HL-60 (cell line): ENCODE data around the gene FOXP1.

Experiments used
- GABPA ChIP-seq: IDR thresholded peaks from 2 replicates; pipeline ENCODE4 v1.6.1; 2012; ENCODE audit warnings: low read depth
- POLR2AphosphoS5 ChIP-seq: IDR thresholded peaks from 2 replicates; pipeline ENCODE4 v1.6.1; 2012; ENCODE audit warnings: low read depth
- SPI1 ChIP-seq: IDR thresholded peaks from 2 replicates; pipeline ENCODE4 v1.6.1; 2012; ENCODE audit warnings: low read depth, mild to moderate bottlenecking, borderline replicate concordance
- TF ChIP-seq, protein P1 (sequence below): IDR thresholded peaks from one replicate; pipeline ENCODE4 v1.5.1; 2011; ENCODE audit warnings: low read length, control low read depth, inconsistent platforms; ENCODE audit not compliant: insufficient read depth
- TF ChIP-seq, protein P2 (sequence below): IDR thresholded peaks from 2 replicates; pipeline ENCODE4 v1.6.1; 2012; ENCODE audit warnings: low read depth; ENCODE audit not compliant: insufficient replicate concordance

DNA sequence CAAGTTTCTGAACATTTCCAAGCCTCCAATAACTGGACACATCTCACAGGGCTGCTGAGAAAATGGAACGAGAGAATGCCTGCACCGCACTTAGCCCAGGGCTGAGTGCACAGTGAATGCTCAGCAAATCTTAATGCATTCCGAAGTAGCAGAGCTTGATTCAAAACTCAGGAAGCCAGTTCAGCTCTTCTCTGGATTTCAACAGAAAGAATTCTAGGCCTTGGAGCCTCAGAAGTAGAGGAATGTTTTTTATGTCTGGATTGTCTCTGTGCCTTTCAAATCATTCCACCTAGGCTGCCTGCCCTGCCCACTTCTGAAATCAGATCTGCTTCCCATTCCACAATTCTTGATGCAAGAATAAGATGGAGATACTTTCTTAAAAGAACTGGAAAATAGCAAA is 9.6 kb upstream of the FOXP1 start:
- TF ChIP-seq, protein P1, sequence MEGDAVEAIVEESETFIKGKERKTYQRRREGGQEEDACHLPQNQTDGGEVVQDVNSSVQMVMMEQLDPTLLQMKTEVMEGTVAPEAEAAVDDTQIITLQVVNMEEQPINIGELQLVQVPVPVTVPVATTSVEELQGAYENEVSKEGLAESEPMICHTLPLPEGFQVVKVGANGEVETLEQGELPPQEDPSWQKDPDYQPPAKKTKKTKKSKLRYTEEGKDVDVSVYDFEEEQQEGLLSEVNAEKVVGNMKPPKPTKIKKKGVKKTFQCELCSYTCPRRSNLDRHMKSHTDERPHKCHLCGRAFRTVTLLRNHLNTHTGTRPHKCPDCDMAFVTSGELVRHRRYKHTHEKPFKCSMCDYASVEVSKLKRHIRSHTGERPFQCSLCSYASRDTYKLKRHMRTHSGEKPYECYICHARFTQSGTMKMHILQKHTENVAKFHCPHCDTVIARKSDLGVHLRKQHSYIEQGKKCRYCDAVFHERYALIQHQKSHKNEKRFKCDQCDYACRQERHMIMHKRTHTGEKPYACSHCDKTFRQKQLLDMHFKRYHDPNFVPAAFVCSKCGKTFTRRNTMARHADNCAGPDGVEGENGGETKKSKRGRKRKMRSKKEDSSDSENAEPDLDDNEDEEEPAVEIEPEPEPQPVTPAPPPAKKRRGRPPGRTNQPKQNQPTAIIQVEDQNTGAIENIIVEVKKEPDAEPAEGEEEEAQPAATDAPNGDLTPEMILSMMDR, result no peak
- no peak for TF ChIP-seq POLR2AphosphoS5
- TF ChIP-seq, protein P2, sequence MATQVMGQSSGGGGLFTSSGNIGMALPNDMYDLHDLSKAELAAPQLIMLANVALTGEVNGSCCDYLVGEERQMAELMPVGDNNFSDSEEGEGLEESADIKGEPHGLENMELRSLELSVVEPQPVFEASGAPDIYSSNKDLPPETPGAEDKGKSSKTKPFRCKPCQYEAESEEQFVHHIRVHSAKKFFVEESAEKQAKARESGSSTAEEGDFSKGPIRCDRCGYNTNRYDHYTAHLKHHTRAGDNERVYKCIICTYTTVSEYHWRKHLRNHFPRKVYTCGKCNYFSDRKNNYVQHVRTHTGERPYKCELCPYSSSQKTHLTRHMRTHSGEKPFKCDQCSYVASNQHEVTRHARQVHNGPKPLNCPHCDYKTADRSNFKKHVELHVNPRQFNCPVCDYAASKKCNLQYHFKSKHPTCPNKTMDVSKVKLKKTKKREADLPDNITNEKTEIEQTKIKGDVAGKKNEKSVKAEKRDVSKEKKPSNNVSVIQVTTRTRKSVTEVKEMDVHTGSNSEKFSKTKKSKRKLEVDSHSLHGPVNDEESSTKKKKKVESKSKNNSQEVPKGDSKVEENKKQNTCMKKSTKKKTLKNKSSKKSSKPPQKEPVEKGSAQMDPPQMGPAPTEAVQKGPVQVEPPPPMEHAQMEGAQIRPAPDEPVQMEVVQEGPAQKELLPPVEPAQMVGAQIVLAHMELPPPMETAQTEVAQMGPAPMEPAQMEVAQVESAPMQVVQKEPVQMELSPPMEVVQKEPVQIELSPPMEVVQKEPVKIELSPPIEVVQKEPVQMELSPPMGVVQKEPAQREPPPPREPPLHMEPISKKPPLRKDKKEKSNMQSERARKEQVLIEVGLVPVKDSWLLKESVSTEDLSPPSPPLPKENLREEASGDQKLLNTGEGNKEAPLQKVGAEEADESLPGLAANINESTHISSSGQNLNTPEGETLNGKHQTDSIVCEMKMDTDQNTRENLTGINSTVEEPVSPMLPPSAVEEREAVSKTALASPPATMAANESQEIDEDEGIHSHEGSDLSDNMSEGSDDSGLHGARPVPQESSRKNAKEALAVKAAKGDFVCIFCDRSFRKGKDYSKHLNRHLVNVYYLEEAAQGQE, result no peak
- no peak for TF ChIP-seq GABPA
- no peak for TF ChIP-seq SPI1
